Tibial artery (tissue), 4 donors: Measurements from ENCODE around the gene UVRAG.
"Not testable (repeated sequence)": the region's sequence is repeated elsewhere in the genome, so short reads cannot be mapped to it uniquely, and the experiment has no call there.

Experiments used
- DNase-seq, 2 donors: peaks; one replicate each; pipeline ENCODE4 v3.0.0-alpha.2; 2019
- H3K27ac ChIP-seq, 2 donors: fragments of 200-600 bp; sonication (generic) in 1 of 2; 1 replicate in 1 of 2; 2 replicates in 1 of 2; pipeline ENCODE4 v1.5.1; 2018 to 2019; ENCODE audit warnings: mild to moderate bottlenecking in 1 of 2
- H3K27me3 ChIP-seq, 2 donors: fragments of 200-600 bp; sonication (generic) in 1 of 2; one replicate each; pipeline versions ENCODE4 v1.5.1 to v1.6.0; 2016 to 2019
- H3K36me3 ChIP-seq, 3 donors: fragments of 200-600 bp; sonication (generic) in 2 of 3; one replicate each; pipeline ENCODE4 v1.5.1; 2016 to 2019; ENCODE audit warnings: mild to moderate bottlenecking in 2 of 3
- H3K4me1 ChIP-seq, 4 donors: fragments of 200-600 bp; sonication (generic) in 2 of 4; 1 replicate in 3 of 4; 2 replicates in 1 of 4; pipeline ENCODE4 v1.5.1; 2016 to 2019
- H3K4me3 ChIP-seq, 2 donors: fragments of 200-600 bp; sonication (generic) in 1 of 2; 1 replicate in 1 of 2; 2 replicates in 1 of 2; pipeline ENCODE4 v1.5.1; 2018 to 2019; ENCODE audit warnings: mild to moderate bottlenecking in 2 of 2
- H3K9me3 ChIP-seq, 3 donors: fragments of 200-600 bp; sonication (generic) in 1 of 3; one replicate each; pipeline ENCODE4 v1.5.1; 2016 to 2019
- CTCF ChIP-seq, 2 experiments: fragments of 200-600 bp in 1 of 2; fragments of 450-650 bp in 1 of 2; IDR thresholded peaks; one replicate each; pipeline ENCODE4 v1.5.1; 2017 to 2019; ENCODE audit warnings: antibody characterized with exemption in 2 of 2, mild to moderate bottlenecking in 1 of 2, moderate library complexity in 1 of 2
- intact Hi-C: fragments of 100-400 bp; cut with DNase I; formaldehyde crosslinking; loops from one replicate; pipeline ENCODE4 v1.15.0; 2023; ENCODE audit warnings: low total_unique reads

The UVRAG gene

GRCh38 chr11:75968021-75968625 lies 153.1 kb downstream of the UVRAG start:
- no peak for TF ChIP-seq CTCF (IDR thresholded peaks at IDR 0.05)

GRCh38 chr11:75969626-75970308 lies 154.8 kb downstream of the UVRAG start:
- H3K4me1 ChIP-seq = peaks cover 0 to 12% (median 4%) of the 10 kb centered on the region in 4 donors
- H3K27me3 ChIP-seq = no peaks in the 10 kb centered on the region
- H3K4me3 ChIP-seq = no peak overlapping the region
- no peak overlapping the region for H3K27ac ChIP-seq
- no peak for DNase-seq
- no peaks in the 10 kb centered on the region for H3K36me3 ChIP-seq
- intact Hi-C loops = no loop called here
- no peaks in the 10 kb centered on the region for H3K9me3 ChIP-seq
- TF ChIP-seq CTCF (IDR thresholded peaks at IDR 0.05) = no peak

More at GRCh38 chr11:75968021-75968625, 153.1 kb downstream of the UVRAG start:
- no peaks in the 10 kb centered on the region for H3K9me3 ChIP-seq
- intact Hi-C loops = no loop called here
- no peaks in the 10 kb centered on the region for H3K27me3 ChIP-seq
- H3K27ac ChIP-seq = no peak overlapping the region
- H3K4me1 ChIP-seq = peaks cover 0 to 12% (median 4%) of the 10 kb centered on the region in 4 donors
- no peak for DNase-seq
- no peaks in the 10 kb centered on the region for H3K36me3 ChIP-seq
- no peak overlapping the region for H3K4me3 ChIP-seq

DNA sequence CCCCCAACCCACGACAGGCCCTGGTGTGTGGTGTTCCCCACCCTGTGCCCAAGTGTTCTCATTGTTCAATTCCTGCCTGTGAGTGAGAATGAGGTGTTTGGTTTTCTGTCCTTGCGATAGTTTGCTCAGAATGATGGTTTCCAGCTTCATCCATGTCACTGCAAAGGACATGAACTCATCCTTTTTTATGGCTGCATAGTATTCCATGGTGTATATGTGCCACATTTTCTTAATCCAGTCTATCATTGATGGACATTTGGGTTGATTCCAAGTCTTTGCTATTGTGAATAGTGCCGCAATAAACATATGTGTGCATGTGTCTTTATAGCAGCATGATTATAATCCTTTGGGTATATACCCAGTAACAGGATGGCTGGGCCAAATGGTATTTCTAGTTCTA lies 158.7 kb downstream of the UVRAG start:
- H3K4me1 ChIP-seq, H3K27me3 ChIP-seq, intact Hi-C loops, H3K27ac ChIP-seq, H3K4me3 ChIP-seq, H3K36me3 ChIP-seq, DNase-seq, H3K9me3 ChIP-seq: not testable (repeated sequence)

DNA sequence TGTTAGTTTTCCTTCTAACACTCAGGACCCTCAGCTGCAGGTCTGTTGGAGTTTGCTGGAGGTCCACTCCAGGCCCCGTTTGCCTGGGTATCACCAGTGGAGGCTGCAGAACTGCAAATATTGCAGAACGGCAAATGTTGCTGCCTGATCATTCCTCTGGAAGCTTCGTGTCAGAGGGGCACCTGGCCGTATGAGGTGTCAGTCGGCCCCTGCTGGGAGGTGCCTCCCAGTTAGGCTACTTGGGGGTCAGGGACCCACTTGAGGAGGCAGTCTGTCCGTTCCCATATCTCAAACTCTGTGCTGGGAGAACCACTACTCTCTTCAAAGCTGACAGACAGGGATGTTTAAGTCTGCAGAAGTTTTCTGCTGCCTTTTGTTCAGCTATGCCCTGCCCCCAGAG lies 164.1 kb downstream of the UVRAG start:
- H3K27me3 ChIP-seq, H3K9me3 ChIP-seq, intact Hi-C loops, H3K4me1 ChIP-seq, DNase-seq, H3K27ac ChIP-seq, H3K36me3 ChIP-seq, H3K4me3 ChIP-seq: not testable (repeated sequence)

DNA sequence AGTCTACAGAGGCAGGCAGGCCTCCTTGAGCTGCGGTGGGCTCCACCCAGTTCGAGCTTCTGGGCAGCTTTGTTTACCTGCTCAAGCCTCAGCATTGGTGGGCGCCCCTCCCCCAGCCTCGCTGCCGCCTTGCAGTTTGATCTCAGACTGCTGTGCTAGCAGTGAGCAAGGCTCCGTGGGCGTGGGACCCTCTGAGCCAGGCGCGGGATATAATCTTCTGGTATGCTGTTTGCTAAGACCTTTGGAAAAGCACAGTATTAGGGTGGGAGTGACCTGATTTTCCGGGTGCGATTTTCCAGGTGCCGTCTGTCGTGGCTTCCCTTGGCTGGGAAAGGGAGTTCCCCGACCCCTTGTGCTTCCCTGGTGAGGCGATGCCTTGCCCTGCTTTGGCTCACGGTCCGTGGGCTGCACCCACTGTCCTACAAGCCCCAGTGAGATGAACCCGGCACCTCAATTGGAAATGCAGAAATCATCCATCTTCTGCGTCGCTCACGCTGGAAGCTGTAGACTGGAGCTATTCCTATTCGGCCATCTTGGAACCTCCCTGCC lies 164.5 kb downstream of the UVRAG start:
- peaks cover 6 to 13% (median 13%) of the 10 kb centered on the region in 3 donors for H3K36me3 ChIP-seq
- H3K27me3 ChIP-seq, H3K27ac ChIP-seq, intact Hi-C loops, DNase-seq, H3K4me3 ChIP-seq, H3K9me3 ChIP-seq, H3K4me1 ChIP-seq: not testable (repeated sequence)

GRCh38 chr11:75980031-75980430 lies 165.0 kb downstream of the UVRAG start:
- TF ChIP-seq CTCF (IDR thresholded peaks at IDR 0.05) = no peak
- no peak overlapping the region for H3K27ac ChIP-seq
- H3K4me1 ChIP-seq = no peaks in the 10 kb centered on the region
- no peaks in the 10 kb centered on the region for H3K27me3 ChIP-seq
- H3K4me3 ChIP-seq = no peak overlapping the region
- intact Hi-C loops = no loop called here
- H3K36me3 ChIP-seq = peaks cover 6 to 16% (median 13%) of the 10 kb centered on the region in 3 donors
- DNase-seq = no peak
- no peaks in the 10 kb centered on the region for H3K9me3 ChIP-seq

DNA sequence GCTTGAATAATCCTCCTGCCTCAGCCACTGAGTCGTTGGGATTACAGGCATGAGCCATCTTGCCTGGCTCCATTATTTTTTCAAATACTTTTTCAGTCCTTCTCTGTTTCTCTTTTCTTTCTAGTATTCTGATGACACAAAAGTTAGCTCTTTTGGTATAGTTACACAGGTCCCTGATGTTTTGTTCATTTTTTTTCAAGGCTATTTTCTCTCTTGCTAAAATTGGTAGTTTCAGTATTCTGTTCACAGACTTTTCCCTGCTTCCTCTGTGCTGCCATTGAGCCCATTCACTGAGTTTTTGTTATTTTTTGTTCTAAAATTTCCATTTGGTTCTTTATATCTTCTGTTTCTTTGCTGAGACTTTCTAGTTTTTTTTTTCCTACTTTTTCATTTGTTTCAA lies 166.5 kb downstream of the UVRAG start:
- Histone ChIP-seq H3K4me1 (no peaks in the 10 kb centered on the region), H3K27ac (no peak overlapping the region), H3K27me3 (no peaks in the 10 kb centered on the region), H3K9me3 (no peaks in the 10 kb centered on the region), H3K36me3 (peaks cover 6 to 16% (median 13%) of the 10 kb centered on the region in 3 donors), H3K4me3 (no peak overlapping the region)
- TF ChIP-seq CTCF (IDR thresholded peaks at IDR 0.05) = no peak
- no peak for DNase-seq
- intact Hi-C loops = no loop called here
